T-helper 2 cell treated with Interferon-gamma antibody and Interleukin-4, amounts not matched to agents 5 μg/mL and 100 μg/mL, for 36 hours (primary cell): ENCODE results near the gene BTBD3.

Experiments
- DNase-seq: peaks from one replicate; pipeline ENCODE4 v3.0.0; 2021; ENCODE audit warnings: low spot score
- H3K27ac Mint-ChIP-seq: one replicate; pipeline ENCODE4 v1.8.0; 2021; ENCODE audit warnings: mild to moderate bottlenecking, mixed read lengths
- H3K27me3 Mint-ChIP-seq: one replicate; pipeline ENCODE4 v1.8.0; 2021; ENCODE audit warnings: low read depth, mixed read lengths
- H3K36me3 Mint-ChIP-seq: one replicate; pipeline ENCODE4 v1.8.0; 2021; ENCODE audit warnings: low read depth, mixed read lengths
- H3K4me1 Mint-ChIP-seq: one replicate; pipeline ENCODE4 v1.8.0; 2021; ENCODE audit warnings: low read depth, mixed read lengths
- H3K4me3 Mint-ChIP-seq: one replicate; pipeline ENCODE4 v1.8.0; 2022; ENCODE audit warnings: mild to moderate bottlenecking, moderate library complexity, mixed read lengths
- H3K9me3 Mint-ChIP-seq: one replicate; pipeline ENCODE4 v1.8.0; 2021; ENCODE audit warnings: mixed read lengths

The BTBD3 gene

GRCh38 chr20:11926292-11926998 is 8.8 kb downstream of the BTBD3 start:
- Mint-ChIP-seq H3K4me3 (no peak overlapping the region), H3K27me3 (no peaks in the 10 kb centered on the region), H3K36me3 (peaks cover 2% of the 10 kb centered on the region), H3K4me1 (no peaks in the 10 kb centered on the region), H3K9me3 (no peaks in the 10 kb centered on the region), H3K27ac (no peak overlapping the region)
- no peak for DNase-seq

- H3K27ac Mint-ChIP-seq, result no peak overlapping the region
- no peaks in the 10 kb centered on the region for H3K27me3 Mint-ChIP-seq
- H3K9me3 Mint-ChIP-seq, result no peaks in the 10 kb centered on the region
- H3K4me3 Mint-ChIP-seq, result no peak overlapping the region
- no peaks in the 10 kb centered on the region for H3K36me3 Mint-ChIP-seq
- DNase-seq, result no peak
- H3K4me1 Mint-ChIP-seq, result no peaks in the 10 kb centered on the region
These were observed 12.3 kb downstream of the BTBD3 start for GRCh38 chr20:11929947-11930346.

- H3K4me3 Mint-ChIP-seq, result no peak overlapping the region
- H3K27me3 Mint-ChIP-seq, result no peaks in the 10 kb centered on the region
- H3K27ac Mint-ChIP-seq, result no peak overlapping the region
- H3K4me1 Mint-ChIP-seq, result no peaks in the 10 kb centered on the region
- H3K9me3 Mint-ChIP-seq, result no peaks in the 10 kb centered on the region
- H3K36me3 Mint-ChIP-seq, result no peaks in the 10 kb centered on the region
- no peak for DNase-seq
These were observed 17.8 kb downstream of the BTBD3 start for GRCh38 chr20:11935212-11936154.

- Mint-ChIP-seq H3K9me3 (no peaks in the 10 kb centered on the region), H3K27ac (no peak overlapping the region)
These were observed 18.5 kb downstream of the BTBD3 start for GRCh38 chr20:11936157-11936556.

GRCh38 chr20:11937230-11937629 is 19.5 kb downstream of the BTBD3 start:
- no peaks in the 10 kb centered on the region for H3K27me3 Mint-ChIP-seq
- H3K4me1 Mint-ChIP-seq, result no peaks in the 10 kb centered on the region
- no peak overlapping the region for H3K27ac Mint-ChIP-seq
- no peaks in the 10 kb centered on the region for H3K36me3 Mint-ChIP-seq
- DNase-seq, result no peak
- no peaks in the 10 kb centered on the region for H3K9me3 Mint-ChIP-seq
- no peak overlapping the region for H3K4me3 Mint-ChIP-seq

More at GRCh38 chr20:11936157-11936556, 18.5 kb downstream of the BTBD3 start:
- H3K4me1 Mint-ChIP-seq, result no peaks in the 10 kb centered on the region
- DNase-seq, result no peak
- no peaks in the 10 kb centered on the region for H3K36me3 Mint-ChIP-seq
- H3K4me3 Mint-ChIP-seq, result no peak overlapping the region
- H3K27me3 Mint-ChIP-seq, result no peaks in the 10 kb centered on the region

GRCh38 chr20:11941593-11942246 is 24.0 kb downstream of the BTBD3 start:
- Mint-ChIP-seq H3K27ac (no peak overlapping the region), H3K27me3 (no peaks in the 10 kb centered on the region), H3K9me3 (no peaks in the 10 kb centered on the region), H3K4me3 (no peak overlapping the region), H3K36me3 (no peaks in the 10 kb centered on the region), H3K4me1 (no peaks in the 10 kb centered on the region)
- DNase-seq, result no peak

GRCh38 chr20:11943778-11944177 is 26.1 kb downstream of the BTBD3 start:
- Mint-ChIP-seq H3K36me3 (no peaks in the 10 kb centered on the region), H3K27me3 (no peaks in the 10 kb centered on the region), H3K4me1 (no peaks in the 10 kb centered on the region), H3K4me3 (no peak overlapping the region), H3K27ac (no peak overlapping the region), H3K9me3 (no peaks in the 10 kb centered on the region)
- DNase-seq, result no peak

- no peak overlapping the region for H3K27ac Mint-ChIP-seq
- H3K4me3 Mint-ChIP-seq, result no peak overlapping the region
- no peak for DNase-seq
- no peaks in the 10 kb centered on the region for H3K36me3 Mint-ChIP-seq
- H3K4me1 Mint-ChIP-seq, result no peaks in the 10 kb centered on the region
- H3K9me3 Mint-ChIP-seq, result peaks cover 3% of the 10 kb centered on the region
- no peaks in the 10 kb centered on the region for H3K27me3 Mint-ChIP-seq
These were observed 31.1 kb downstream of the BTBD3 start for GRCh38 chr20:11948806-11949205.

- DNase-seq, result no peak
- H3K27me3 Mint-ChIP-seq, result no peaks in the 10 kb centered on the region
- H3K27ac Mint-ChIP-seq, result no peak overlapping the region
- H3K4me1 Mint-ChIP-seq, result no peaks in the 10 kb centered on the region
- no peak overlapping the region for H3K4me3 Mint-ChIP-seq
- H3K36me3 Mint-ChIP-seq, result no peaks in the 10 kb centered on the region
- H3K9me3 Mint-ChIP-seq, result peaks cover 6% of the 10 kb centered on the region
These were observed 32.0 kb downstream of the BTBD3 start for GRCh38 chr20:11949711-11950110.

- H3K4me1 Mint-ChIP-seq, result no peaks in the 10 kb centered on the region
- H3K27ac Mint-ChIP-seq, result no peak overlapping the region
- H3K9me3 Mint-ChIP-seq, result peaks cover 8% of the 10 kb centered on the region
- H3K36me3 Mint-ChIP-seq, result no peaks in the 10 kb centered on the region
- no peak overlapping the region for H3K4me3 Mint-ChIP-seq
- no peaks in the 10 kb centered on the region for H3K27me3 Mint-ChIP-seq
- no peak for DNase-seq
These were observed 34.0 kb downstream of the BTBD3 start for GRCh38 chr20:11951696-11952095.

GRCh38 chr20:11952639-11953038 is 34.9 kb downstream of the BTBD3 start:
- Mint-ChIP-seq H3K36me3 (no peaks in the 10 kb centered on the region), H3K4me1 (no peaks in the 10 kb centered on the region), H3K27me3 (no peaks in the 10 kb centered on the region), H3K9me3 (peaks cover 8% of the 10 kb centered on the region), H3K27ac (no peak overlapping the region), H3K4me3 (no peak overlapping the region)
- DNase-seq, result no peak

- H3K9me3 Mint-ChIP-seq, result peaks cover 7% of the 10 kb centered on the region
- peaks cover 4% of the 10 kb centered on the region for H3K27me3 Mint-ChIP-seq
- DNase-seq, result no peak
- H3K4me3 Mint-ChIP-seq, result no peak overlapping the region
- H3K36me3 Mint-ChIP-seq, result no peaks in the 10 kb centered on the region
- H3K27ac Mint-ChIP-seq, result no peak overlapping the region
- no peaks in the 10 kb centered on the region for H3K4me1 Mint-ChIP-seq
These were observed 40.2 kb downstream of the BTBD3 start for GRCh38 chr20:11957911-11958310.

GRCh38 chr20:11958855-11959254 is 41.2 kb downstream of the BTBD3 start:
- H3K4me3 Mint-ChIP-seq, result no peak overlapping the region
- H3K27ac Mint-ChIP-seq, result no peak overlapping the region
- peaks cover 5% of the 10 kb centered on the region for H3K9me3 Mint-ChIP-seq
- peaks cover 4% of the 10 kb centered on the region for H3K27me3 Mint-ChIP-seq
- DNase-seq, result no peak
- no peaks in the 10 kb centered on the region for H3K4me1 Mint-ChIP-seq
- H3K36me3 Mint-ChIP-seq, result no peaks in the 10 kb centered on the region

- Mint-ChIP-seq H3K4me1 (no peaks in the 10 kb centered on the region), H3K36me3 (no peaks in the 10 kb centered on the region), H3K27ac (no peak overlapping the region), H3K4me3 (no peak overlapping the region), H3K27me3 (no peaks in the 10 kb centered on the region), H3K9me3 (no peaks in the 10 kb centered on the region)
- no peak for DNase-seq
These were observed 47.9 kb downstream of the BTBD3 start for GRCh38 chr20:11965602-11966001.
